NCI-H128 (cell line): ENCODE measurements around the gene LRBA.

Experiments used
- DNase-seq: peaks from one replicate; lab custom pipeline; 2025; ENCODE audit not compliant: unreplicated experiment; lab: John Stamatoyannopoulos, UW

LRBA gene

GRCh38 chr4:150230561-150230960, 784.5 kb downstream of the LRBA start:
- DNase-seq, result no peak

- no peak for DNase-seq
Measured at GRCh38 chr4:150229520-150229919, 785.6 kb downstream of the LRBA start.

GRCh38 chr4:150224896-150225591, 790.0 kb downstream of the LRBA start:
- no peak for DNase-seq

- DNase-seq, result no peak
Measured at GRCh38 chr4:150219841-150220240, 795.2 kb downstream of the LRBA start.

GRCh38 chr4:150218447-150218846, 796.6 kb downstream of the LRBA start:
- no peak for DNase-seq

GRCh38 chr4:150217808-150218207, 797.3 kb downstream of the LRBA start:
- DNase-seq, result no peak

- no peak for DNase-seq
Measured at GRCh38 chr4:150217192-150217591, 797.9 kb downstream of the LRBA start.

- DNase-seq, result no peak
Measured at GRCh38 chr4:150216726-150217125, 798.4 kb downstream of the LRBA start.

- DNase-seq, result no peak
Measured at GRCh38 chr4:150215601-150216000, 799.5 kb downstream of the LRBA start.
